Measurements from ENCODE around the gene CIB4.

Gene CIB4

DNA sequence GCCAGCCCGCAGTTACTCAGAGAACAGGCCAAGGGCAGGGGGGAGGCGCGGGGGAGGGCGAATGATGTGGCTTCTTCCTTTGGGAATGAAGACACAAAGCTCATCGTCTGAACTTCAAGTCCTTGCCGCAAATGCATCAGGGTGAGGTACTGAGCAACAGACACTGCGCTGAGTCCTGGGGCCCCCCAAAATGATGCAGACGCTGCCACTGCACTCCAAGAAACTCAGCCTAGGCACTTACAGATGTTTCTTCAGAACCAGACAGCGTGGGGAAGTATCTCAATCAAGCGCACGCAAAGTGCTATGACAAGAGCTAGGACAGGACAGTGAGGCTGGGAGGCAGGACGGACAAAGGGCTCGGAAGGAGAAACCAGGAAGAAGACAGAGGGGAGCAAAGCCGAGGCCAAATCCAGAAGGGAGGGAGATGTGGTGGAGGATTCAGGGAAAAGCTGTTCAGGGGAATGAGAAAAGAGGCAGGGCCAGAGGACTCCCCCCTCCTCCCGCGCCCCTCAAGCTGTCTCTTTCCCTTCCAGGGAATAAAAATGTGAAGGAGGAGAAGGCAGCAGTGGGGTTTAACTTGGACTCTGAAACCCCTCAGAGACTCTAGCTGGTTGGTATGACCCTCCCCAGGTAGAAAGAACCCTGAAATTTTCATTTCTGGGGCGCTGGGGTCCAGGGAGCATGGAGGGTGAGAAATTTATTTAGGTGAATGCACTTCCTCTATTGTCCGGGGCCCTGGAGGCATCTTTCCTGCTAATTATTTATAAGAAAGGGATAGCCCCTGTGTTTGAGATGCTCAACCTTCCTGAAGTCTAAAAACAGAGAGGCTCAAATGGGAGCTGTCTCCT lies 34.9 kb downstream of the CIB4 start:
- Histone ChIP-seq H3K4me1 (ENCODE audit: control insufficient read depth, insufficient read depth, low read length) (peaks cover 36% of the 10 kb centered on the region), H3K27me3 (ENCODE audit: control insufficient read depth, insufficient read depth, low read length) (no peaks in the 10 kb centered on the region), H3K9ac (ENCODE audit: low read length) (no peak overlapping the region), H3K4me3 (ENCODE audit: low read length) (no peak overlapping the region), H3K36me3 (ENCODE audit: control insufficient read depth, insufficient read depth, low read length) (no peaks in the 10 kb centered on the region), H3K9me3 (ENCODE audit: control insufficient read depth, low read length) (no peaks in the 10 kb centered on the region)

GRCh38 chr2:26605195-26605998 lies 35.8 kb downstream of the CIB4 start:
- Histone ChIP-seq H3K9ac (ENCODE audit: low read length) (no peak overlapping the region), H3K27me3 (ENCODE audit: control insufficient read depth, insufficient read depth, low read length) (no peaks in the 10 kb centered on the region), H3K4me1 (ENCODE audit: control insufficient read depth, insufficient read depth, low read length) (peaks cover 28% of the 10 kb centered on the region), H3K4me3 (ENCODE audit: low read length) (no peak overlapping the region), H3K9me3 (ENCODE audit: control insufficient read depth, low read length) (no peaks in the 10 kb centered on the region), H3K36me3 (ENCODE audit: control insufficient read depth, insufficient read depth, low read length) (no peaks in the 10 kb centered on the region)

DNA sequence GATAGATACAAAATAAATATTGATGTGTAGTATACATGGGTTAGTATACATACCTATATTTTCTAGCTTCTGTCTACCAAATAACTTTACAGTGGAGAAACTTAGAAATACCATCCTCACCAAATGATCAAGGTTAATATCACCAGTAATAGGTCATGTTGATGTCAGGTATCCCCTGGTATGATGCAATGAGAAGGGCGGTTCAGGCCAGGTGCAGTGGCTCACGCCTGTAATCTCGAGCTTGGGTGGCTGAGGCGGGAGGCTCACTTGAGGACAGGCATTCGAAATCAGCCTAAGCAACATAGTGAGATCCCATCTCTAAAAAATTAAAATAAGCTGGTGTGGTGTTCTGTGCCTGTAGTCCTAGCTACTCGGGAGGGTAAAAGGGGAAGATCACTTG lies 38.6 kb downstream of the CIB4 start:
- peaks cover 14% of the 10 kb centered on the region for H3K4me1 ChIP-seq (ENCODE audit: control insufficient read depth, insufficient read depth, low read length)
- H3K27me3 ChIP-seq (ENCODE audit: control insufficient read depth, insufficient read depth, low read length) = no peaks in the 10 kb centered on the region
- no peaks in the 10 kb centered on the region for H3K9me3 ChIP-seq (ENCODE audit: control insufficient read depth, low read length)
- no peak overlapping the region for H3K9ac ChIP-seq (ENCODE audit: low read length)
- H3K4me3 ChIP-seq (ENCODE audit: low read length) = no peak overlapping the region
- no peaks in the 10 kb centered on the region for H3K36me3 ChIP-seq (ENCODE audit: control insufficient read depth, insufficient read depth, low read length)

GRCh38 chr2:26599387-26599786 lies 41.8 kb downstream of the CIB4 start:
- Histone ChIP-seq H3K36me3 (ENCODE audit: control insufficient read depth, insufficient read depth, low read length) (no peaks in the 10 kb centered on the region), H3K4me3 (ENCODE audit: low read length) (no peak overlapping the region), H3K27me3 (ENCODE audit: control insufficient read depth, insufficient read depth, low read length) (peaks cover 3% of the 10 kb centered on the region), H3K4me1 (ENCODE audit: control insufficient read depth, insufficient read depth, low read length) (no peaks in the 10 kb centered on the region), H3K9ac (ENCODE audit: low read length) (no peak overlapping the region), H3K9me3 (ENCODE audit: control insufficient read depth, low read length) (no peaks in the 10 kb centered on the region)

DNA sequence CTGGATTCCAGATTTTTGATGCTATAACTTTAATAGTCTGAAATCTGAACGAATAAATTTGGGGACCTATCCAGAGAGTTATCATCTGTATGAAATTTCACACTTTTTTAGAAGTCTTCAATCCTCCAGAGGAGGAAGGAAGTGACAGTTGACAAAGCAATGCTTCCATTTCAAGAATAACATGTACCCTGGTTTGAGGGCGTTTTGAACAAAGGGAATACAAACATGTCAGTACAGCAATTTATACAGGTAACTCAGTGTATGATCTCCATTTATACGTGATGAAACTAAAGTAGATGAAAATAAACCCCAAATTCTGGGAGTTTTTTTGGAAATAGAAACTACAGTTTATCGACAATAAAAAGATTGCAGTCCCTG lies 42.2 kb downstream of the CIB4 start:
- no peak overlapping the region for H3K4me3 ChIP-seq (ENCODE audit: low read length)
- no peaks in the 10 kb centered on the region for H3K9me3 ChIP-seq (ENCODE audit: control insufficient read depth, low read length)
- no peak overlapping the region for H3K9ac ChIP-seq (ENCODE audit: low read length)
- H3K27me3 ChIP-seq (ENCODE audit: control insufficient read depth, insufficient read depth, low read length) = peaks cover 3% of the 10 kb centered on the region
- no peaks in the 10 kb centered on the region for H3K36me3 ChIP-seq (ENCODE audit: control insufficient read depth, insufficient read depth, low read length)
- no peaks in the 10 kb centered on the region for H3K4me1 ChIP-seq (ENCODE audit: control insufficient read depth, insufficient read depth, low read length)

GRCh38 chr2:26598336-26598995 lies 42.7 kb downstream of the CIB4 start:
- Histone ChIP-seq H3K4me3 (ENCODE audit: low read length) (no peak overlapping the region), H3K9ac (ENCODE audit: low read length) (no peak overlapping the region), H3K27me3 (ENCODE audit: control insufficient read depth, insufficient read depth, low read length) (peaks cover 3% of the 10 kb centered on the region), H3K9me3 (ENCODE audit: control insufficient read depth, low read length) (no peaks in the 10 kb centered on the region), H3K4me1 (ENCODE audit: control insufficient read depth, insufficient read depth, low read length) (no peaks in the 10 kb centered on the region), H3K36me3 (ENCODE audit: control insufficient read depth, insufficient read depth, low read length) (no peaks in the 10 kb centered on the region)

DNA sequence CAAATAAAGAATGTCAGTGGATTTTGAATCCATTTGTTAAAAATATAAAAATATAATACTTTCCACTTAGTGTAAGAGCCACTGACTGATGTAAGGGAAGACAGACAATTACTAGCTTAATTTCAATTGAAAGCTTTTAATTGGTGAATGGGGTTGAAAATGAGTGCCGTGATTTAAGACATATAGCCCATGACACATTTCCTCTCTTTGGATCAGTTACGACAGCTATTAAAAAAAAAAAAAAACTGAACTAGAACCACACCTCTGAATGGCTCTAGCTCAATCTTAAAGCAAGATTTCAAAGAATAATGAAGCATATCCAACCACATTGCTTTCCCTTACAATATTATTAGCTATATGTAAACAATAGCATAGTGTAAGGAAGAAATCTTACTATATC lies 44.0 kb downstream of the CIB4 start:
- no peak overlapping the region for H3K9ac ChIP-seq (ENCODE audit: low read length)
- peaks cover 3% of the 10 kb centered on the region for H3K27me3 ChIP-seq (ENCODE audit: control insufficient read depth, insufficient read depth, low read length)
- H3K9me3 ChIP-seq (ENCODE audit: control insufficient read depth, low read length) = no peaks in the 10 kb centered on the region
- no peak overlapping the region for H3K4me3 ChIP-seq (ENCODE audit: low read length)
- no peaks in the 10 kb centered on the region for H3K36me3 ChIP-seq (ENCODE audit: control insufficient read depth, insufficient read depth, low read length)
- H3K4me1 ChIP-seq (ENCODE audit: control insufficient read depth, insufficient read depth, low read length) = no peaks in the 10 kb centered on the region

DNA sequence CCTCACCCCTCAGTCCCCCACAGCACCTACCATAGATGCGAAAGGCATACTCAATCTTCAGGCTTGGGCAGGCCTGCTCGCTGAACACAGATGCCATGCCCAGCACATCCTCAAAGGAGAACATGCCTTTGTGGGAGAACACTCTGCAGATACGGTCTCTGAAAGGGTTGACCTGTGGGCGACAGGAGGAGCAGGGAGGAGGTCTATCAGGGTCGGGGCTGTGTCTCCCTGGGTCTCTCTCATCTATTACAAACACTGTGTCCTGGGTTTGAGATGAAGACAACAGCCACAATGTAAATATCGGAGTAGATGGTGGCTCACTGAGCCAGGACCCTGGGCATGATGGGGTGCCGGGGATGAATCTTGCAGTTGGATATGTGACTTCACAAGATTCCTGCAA lies 46.0 kb downstream of the CIB4 start:
- H3K27me3 ChIP-seq (ENCODE audit: control insufficient read depth, insufficient read depth, low read length) = peaks cover 3% of the 10 kb centered on the region
- no peaks in the 10 kb centered on the region for H3K36me3 ChIP-seq (ENCODE audit: control insufficient read depth, insufficient read depth, low read length)
- H3K9ac ChIP-seq (ENCODE audit: low read length) = no peak overlapping the region
- H3K4me3 ChIP-seq (ENCODE audit: low read length) = no peak overlapping the region
- H3K4me1 ChIP-seq (ENCODE audit: control insufficient read depth, insufficient read depth, low read length) = no peaks in the 10 kb centered on the region
- no peaks in the 10 kb centered on the region for H3K9me3 ChIP-seq (ENCODE audit: control insufficient read depth, low read length)

- Histone ChIP-seq H3K4me3 (ENCODE audit: low read length) (no peak overlapping the region), H3K4me1 (ENCODE audit: control insufficient read depth, insufficient read depth, low read length) (no peaks in the 10 kb centered on the region), H3K36me3 (ENCODE audit: control insufficient read depth, insufficient read depth, low read length) (no peaks in the 10 kb centered on the region), H3K9ac (ENCODE audit: low read length) (no peak overlapping the region), H3K27me3 (ENCODE audit: control insufficient read depth, insufficient read depth, low read length) (peaks cover 13% of the 10 kb centered on the region), H3K9me3 (ENCODE audit: control insufficient read depth, low read length) (no peaks in the 10 kb centered on the region)
These were observed 49.3 kb downstream of the CIB4 start for GRCh38 chr2:26591619-26592505.

GRCh38 chr2:26590980-26591618 lies 50.1 kb downstream of the CIB4 start:
- Histone ChIP-seq H3K4me3 (ENCODE audit: low read length) (no peak overlapping the region), H3K27me3 (ENCODE audit: control insufficient read depth, insufficient read depth, low read length) (peaks cover 20% of the 10 kb centered on the region), H3K9ac (ENCODE audit: low read length) (no peak overlapping the region), H3K9me3 (ENCODE audit: control insufficient read depth, low read length) (no peaks in the 10 kb centered on the region), H3K4me1 (ENCODE audit: control insufficient read depth, insufficient read depth, low read length) (no peaks in the 10 kb centered on the region), H3K36me3 (ENCODE audit: control insufficient read depth, insufficient read depth, low read length) (no peaks in the 10 kb centered on the region)

DNA sequence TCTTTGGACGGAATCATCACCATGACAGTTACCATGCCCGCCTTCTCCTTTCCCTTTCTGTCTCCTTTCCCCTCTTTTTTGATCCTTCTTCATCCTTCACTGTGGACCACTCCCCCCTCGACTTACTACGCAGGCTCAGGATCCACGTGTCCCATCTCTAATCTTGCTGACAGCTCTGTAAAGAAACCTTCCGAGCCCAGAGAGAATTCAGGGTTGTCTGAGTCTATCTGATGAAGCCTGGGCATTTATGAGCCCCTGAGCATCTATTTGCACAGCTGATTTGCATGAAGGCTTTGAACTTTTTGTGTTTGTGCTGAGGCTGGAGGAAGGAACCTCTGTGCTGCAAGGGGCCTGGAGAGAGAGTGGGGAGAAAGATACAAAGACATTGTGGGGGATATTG lies 50.7 kb downstream of the CIB4 start:
- Histone ChIP-seq H3K4me1 (ENCODE audit: control insufficient read depth, insufficient read depth, low read length) (no peaks in the 10 kb centered on the region), H3K36me3 (ENCODE audit: control insufficient read depth, insufficient read depth, low read length) (no peaks in the 10 kb centered on the region), H3K9me3 (ENCODE audit: control insufficient read depth, low read length) (no peaks in the 10 kb centered on the region), H3K27me3 (ENCODE audit: control insufficient read depth, insufficient read depth, low read length) (peaks cover 26% of the 10 kb centered on the region), H3K4me3 (ENCODE audit: low read length) (no peak overlapping the region), H3K9ac (ENCODE audit: low read length) (no peak overlapping the region)
